ENCODE measurements around the gene GRK4.

Gene GRK4

GRCh38 chr4:2928242-2929176 is 34.9 kb upstream of the GRK4 start:
- Histone ChIP-seq H3F3A (ENCODE audit: insufficient read depth) (peaks cover 10% of the 10 kb centered on the region), H3K9ac (ENCODE audit: low read length) (no peak overlapping the region), H3K36me3 (ENCODE audit: low read length) (no peaks in the 10 kb centered on the region)

DNA sequence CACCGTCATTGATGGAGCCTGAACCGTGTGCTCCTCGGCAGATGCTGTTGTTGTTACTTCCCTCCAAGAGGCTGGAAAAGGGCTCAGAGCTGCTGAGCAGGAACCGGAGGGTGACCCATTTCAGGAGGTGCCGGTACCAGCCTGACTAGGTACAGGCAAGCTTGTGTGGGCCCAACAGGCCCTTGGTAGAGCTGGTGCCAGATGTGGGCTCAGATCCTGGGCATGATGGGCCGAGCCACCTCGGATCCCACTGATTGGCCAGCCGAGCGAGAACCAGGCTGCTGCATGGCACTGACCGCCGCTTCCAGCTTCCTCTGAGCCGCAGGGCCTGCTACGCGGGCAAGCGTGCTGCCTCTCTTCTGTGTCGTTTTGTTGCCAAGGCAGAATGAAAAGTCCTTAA is 33.9 kb upstream of the GRK4 start:
- H3F3A ChIP-seq (ENCODE audit: insufficient read depth) = peaks cover 11% of the 10 kb centered on the region
- TF ChIP-seq EZH2phosphoT487 (conservative IDR thresholded peaks at IDR 0.05; ENCODE audit: low read length) (no peak), CTCF (IDR thresholded peaks at IDR 0.05; ENCODE audit: insufficient read depth, low read length, poor library complexity, severe bottlenecking) (no peak)
- H3K9me3 ChIP-seq (ENCODE audit: insufficient read depth, low read length) = no peaks in the 10 kb centered on the region
- H3K4me2 ChIP-seq (ENCODE audit: low read depth, low read length, poor library complexity, severe bottlenecking) = no peak overlapping the region
- H3K79me2 ChIP-seq (ENCODE audit: insufficient read depth, low read length) = no peaks in the 10 kb centered on the region
- no peak overlapping the region for H3K27ac ChIP-seq (ENCODE audit: low read depth, low read length)
- H3K36me3 ChIP-seq (ENCODE audit: low read length) = no peaks in the 10 kb centered on the region
- no peak overlapping the region for H3K9ac ChIP-seq (ENCODE audit: low read length)
- H3K9me2 ChIP-seq (replicated peaks; ENCODE audit: insufficient read depth, low read length) = no peaks in the 10 kb centered on the region
- no peak overlapping the region for H3K4me3 ChIP-seq (ENCODE audit: insufficient read depth, low read length, poor library complexity, severe bottlenecking)
- no peaks in the 10 kb centered on the region for H4K20me1 ChIP-seq (ENCODE audit: low read depth, low read length)
- no peak overlapping the region for H2AFZ ChIP-seq (ENCODE audit: low read depth, low read length, severe bottlenecking)
- H3K27me3 ChIP-seq (ENCODE audit: low read length) = no peaks in the 10 kb centered on the region

More at GRCh38 chr4:2928242-2929176, 34.9 kb upstream of the GRK4 start:
- Histone ChIP-seq H3K27ac (ENCODE audit: low read depth, low read length) (no peak overlapping the region), H3K9me2 (replicated peaks; ENCODE audit: insufficient read depth, low read length) (no peaks in the 10 kb centered on the region), H3K4me2 (ENCODE audit: low read depth, low read length, poor library complexity, severe bottlenecking) (no peak overlapping the region), H2AFZ (ENCODE audit: low read depth, low read length, severe bottlenecking) (no peak overlapping the region), H3K27me3 (ENCODE audit: low read length) (no peaks in the 10 kb centered on the region), H4K20me1 (ENCODE audit: low read depth, low read length) (no peaks in the 10 kb centered on the region), H3K79me2 (ENCODE audit: insufficient read depth, low read length) (no peaks in the 10 kb centered on the region), H3K9me3 (ENCODE audit: insufficient read depth, low read length) (no peaks in the 10 kb centered on the region), H3K4me3 (ENCODE audit: insufficient read depth, low read length, poor library complexity, severe bottlenecking) (no peak overlapping the region)
- TF ChIP-seq EZH2phosphoT487 (conservative IDR thresholded peaks at IDR 0.05; ENCODE audit: low read length) = no peak
- TF ChIP-seq CTCF (IDR thresholded peaks at IDR 0.05; ENCODE audit: insufficient read depth, low read length, poor library complexity, severe bottlenecking) = no peak

DNA sequence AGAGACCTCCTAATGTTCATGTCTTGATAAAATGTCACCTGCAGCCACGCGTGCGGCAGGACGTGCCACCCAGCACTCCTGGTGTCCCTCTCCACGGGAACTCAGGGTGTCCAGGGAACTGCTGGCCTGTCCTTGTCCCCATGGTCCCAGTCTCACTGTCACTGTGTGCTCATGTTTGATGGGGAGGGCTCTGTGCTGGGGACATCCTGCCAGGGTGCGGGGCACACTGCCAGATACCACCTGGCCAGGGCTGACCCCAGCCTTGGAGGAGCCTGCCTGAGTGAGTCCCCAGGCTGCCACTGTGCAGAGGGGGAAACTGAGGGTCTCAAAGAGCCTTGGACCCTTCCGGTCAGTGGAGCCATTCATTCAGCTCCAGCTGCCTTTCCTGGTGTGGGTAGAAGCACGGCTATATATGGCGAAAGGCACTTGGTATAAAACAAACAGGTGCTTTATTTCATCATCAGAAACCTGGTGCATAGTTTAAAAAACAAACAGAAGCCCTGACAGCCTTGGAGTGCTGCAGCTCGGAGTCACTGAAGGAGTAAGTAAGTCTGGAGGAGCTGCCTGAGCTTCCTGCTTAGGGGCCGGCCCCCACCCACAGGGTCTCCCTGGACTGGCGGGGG is 33.1 kb upstream of the GRK4 start:
- H3K27me3 ChIP-seq (ENCODE audit: low read length) = no peaks in the 10 kb centered on the region
- peaks cover 11% of the 10 kb centered on the region for H3F3A ChIP-seq (ENCODE audit: insufficient read depth)
- H3K9me3 ChIP-seq (ENCODE audit: insufficient read depth, low read length) = no peaks in the 10 kb centered on the region
- no peak overlapping the region for H2AFZ ChIP-seq (ENCODE audit: low read depth, low read length, severe bottlenecking)
- no peaks in the 10 kb centered on the region for H3K9me2 ChIP-seq (replicated peaks; ENCODE audit: insufficient read depth, low read length)
- no peak overlapping the region for H3K9ac ChIP-seq (ENCODE audit: low read length)
- H3K36me3 ChIP-seq (ENCODE audit: low read length) = no peaks in the 10 kb centered on the region
- no peak overlapping the region for H3K4me3 ChIP-seq (ENCODE audit: insufficient read depth, low read length, poor library complexity, severe bottlenecking)
- H4K20me1 ChIP-seq (ENCODE audit: low read depth, low read length) = no peaks in the 10 kb centered on the region
- peaks cover 3% of the 10 kb centered on the region; the same call in 1 of the 2 replicates for H3K79me2 ChIP-seq (ENCODE audit: insufficient read depth, low read length)
- TF ChIP-seq CTCF (IDR thresholded peaks at IDR 0.05; ENCODE audit: insufficient read depth, low read length, poor library complexity, severe bottlenecking) (no peak), EZH2phosphoT487 (conservative IDR thresholded peaks at IDR 0.05; ENCODE audit: low read length) (no peak)
- H3K27ac ChIP-seq (ENCODE audit: low read depth, low read length) = no peak overlapping the region
- H3K4me2 ChIP-seq (ENCODE audit: low read depth, low read length, poor library complexity, severe bottlenecking) = no peak overlapping the region
